ENCODE data around the gene ALS2CL.
"Not testable (repeated sequence)": the region's sequence is repeated elsewhere in the genome, so short reads cannot be mapped to it uniquely, and the experiment has no call there.

The ALS2CL gene

GRCh38 chr3:46693038-46693891 lies at the start of gene ALS2CL:
TSS of gene ALS2CL (minus strand) at chr3:46693679. CDS start at chr3:46689440, 4,239 bp downstream.
- H3K27ac ChIP-seq: peak within 1 kb of the TSS; percentile 59; the same call in 1 of the 2 replicates

GRCh38 chr3:46742992-46743585 lies 49.6 kb upstream of the ALS2CL start:
- TF ChIP-seq, protein P1, sequence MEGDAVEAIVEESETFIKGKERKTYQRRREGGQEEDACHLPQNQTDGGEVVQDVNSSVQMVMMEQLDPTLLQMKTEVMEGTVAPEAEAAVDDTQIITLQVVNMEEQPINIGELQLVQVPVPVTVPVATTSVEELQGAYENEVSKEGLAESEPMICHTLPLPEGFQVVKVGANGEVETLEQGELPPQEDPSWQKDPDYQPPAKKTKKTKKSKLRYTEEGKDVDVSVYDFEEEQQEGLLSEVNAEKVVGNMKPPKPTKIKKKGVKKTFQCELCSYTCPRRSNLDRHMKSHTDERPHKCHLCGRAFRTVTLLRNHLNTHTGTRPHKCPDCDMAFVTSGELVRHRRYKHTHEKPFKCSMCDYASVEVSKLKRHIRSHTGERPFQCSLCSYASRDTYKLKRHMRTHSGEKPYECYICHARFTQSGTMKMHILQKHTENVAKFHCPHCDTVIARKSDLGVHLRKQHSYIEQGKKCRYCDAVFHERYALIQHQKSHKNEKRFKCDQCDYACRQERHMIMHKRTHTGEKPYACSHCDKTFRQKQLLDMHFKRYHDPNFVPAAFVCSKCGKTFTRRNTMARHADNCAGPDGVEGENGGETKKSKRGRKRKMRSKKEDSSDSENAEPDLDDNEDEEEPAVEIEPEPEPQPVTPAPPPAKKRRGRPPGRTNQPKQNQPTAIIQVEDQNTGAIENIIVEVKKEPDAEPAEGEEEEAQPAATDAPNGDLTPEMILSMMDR (conservative IDR thresholded peaks at IDR 0.05): no peak
- H3K27ac ChIP-seq: no peak overlapping the region

More at GRCh38 chr3:46693038-46693891, at the start of gene ALS2CL:
- TF ChIP-seq, protein P1 (conservative IDR thresholded peaks at IDR 0.05): 0 out of 2 replicates have a peak, but pooled peaks have one; percentile 16

DNA sequence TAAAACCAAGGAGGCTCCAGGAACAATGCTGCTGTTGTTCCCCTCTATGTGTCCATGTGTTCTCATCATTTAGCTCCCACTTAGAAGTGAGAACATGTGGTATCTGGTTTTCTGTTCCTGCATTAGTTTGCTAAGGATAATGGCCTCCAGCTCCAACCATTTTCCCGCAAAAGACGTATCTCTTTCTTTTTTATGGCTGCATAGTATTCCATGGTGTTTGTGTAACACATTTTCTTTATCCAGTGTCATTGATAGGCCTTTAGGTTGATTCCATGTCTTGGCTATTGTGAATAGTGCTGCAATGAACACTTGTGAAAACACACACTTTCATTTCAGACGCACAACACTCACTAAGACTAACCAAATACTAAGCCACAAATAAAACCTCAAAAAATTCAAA lies 46.1 kb upstream of the ALS2CL start:
- not testable (repeated sequence) for H3K27ac ChIP-seq

- TF ChIP-seq, protein P1 (conservative IDR thresholded peaks at IDR 0.05): no peak
These were observed 43.9 kb upstream of the ALS2CL start for GRCh38 chr3:46737329-46737731.

DNA sequence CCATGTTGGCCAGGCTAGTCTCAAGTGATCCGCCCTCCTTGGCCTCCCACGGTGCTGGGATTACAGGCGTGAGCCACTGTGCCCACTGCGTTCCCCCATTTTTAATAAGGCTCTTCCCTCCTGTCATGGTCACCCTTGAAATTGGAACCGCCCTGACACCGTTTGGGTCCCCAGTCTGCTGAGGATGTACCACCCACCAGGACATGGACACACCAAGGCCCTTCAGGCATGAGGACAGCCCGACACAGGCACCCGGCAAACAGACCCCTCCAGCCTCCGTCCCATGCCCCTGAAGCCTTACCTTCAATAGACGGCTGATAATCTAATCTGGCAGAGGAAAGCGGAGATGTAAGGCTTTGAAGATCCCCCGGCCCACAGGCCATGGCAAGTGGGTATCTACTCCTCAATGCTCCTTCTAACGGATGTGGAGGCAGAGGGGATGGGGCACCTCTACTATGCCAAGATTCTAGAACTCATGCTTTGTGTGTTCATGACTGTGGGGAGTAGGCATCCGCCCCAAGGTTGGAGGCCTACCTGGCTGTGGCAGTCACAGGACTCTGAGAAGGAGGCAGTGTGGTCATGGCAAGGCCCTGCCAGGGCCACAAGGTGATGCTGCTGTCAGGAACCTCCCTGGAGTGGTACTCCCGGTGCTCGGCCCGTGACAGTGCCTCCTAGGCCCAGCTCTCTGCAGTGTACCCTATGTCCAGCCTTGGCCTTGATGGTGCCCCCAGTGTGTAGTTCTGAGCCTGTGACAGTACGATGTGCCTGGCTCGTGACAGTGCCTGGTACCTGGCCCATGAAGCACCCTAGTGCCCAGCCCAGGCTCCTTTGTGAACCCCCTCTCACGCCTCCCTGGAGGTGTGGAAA lies 42.8 kb upstream of the ALS2CL start:
- TF ChIP-seq, protein P1 (conservative IDR thresholded peaks at IDR 0.05): no peak
- no peak overlapping the region for H3K27ac ChIP-seq

More at GRCh38 chr3:46737329-46737731, 43.9 kb upstream of the ALS2CL start:
- peak overlapping the region; percentile 43 for H3K27ac ChIP-seq

DNA sequence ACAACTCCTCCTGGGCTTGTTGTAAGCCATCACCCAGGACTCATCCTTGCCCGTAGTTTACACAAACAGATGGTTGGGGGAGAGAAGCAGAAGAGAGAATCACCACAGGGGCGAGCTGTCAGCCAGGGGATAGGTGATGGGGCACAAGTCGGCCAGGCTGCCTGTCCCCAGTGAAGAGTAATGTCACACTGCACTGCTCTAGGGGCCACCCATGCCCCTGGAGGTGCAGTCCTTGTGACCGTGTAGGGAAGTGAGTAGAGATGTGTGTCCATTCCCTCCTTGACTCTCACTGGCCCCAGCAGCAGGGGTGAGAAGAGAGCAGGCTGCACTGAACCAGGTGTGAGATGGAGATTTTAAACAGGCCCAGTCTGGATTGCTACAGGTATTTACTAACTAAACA lies 41.3 kb upstream of the ALS2CL start:
- no peak overlapping the region for H3K27ac ChIP-seq
- TF ChIP-seq, protein P1 (conservative IDR thresholded peaks at IDR 0.05): no peak

GRCh38 chr3:46733026-46733800 lies 39.7 kb upstream of the ALS2CL start:
- no peak overlapping the region for H3K27ac ChIP-seq
- TF ChIP-seq, protein P1 (conservative IDR thresholded peaks at IDR 0.05): no peak

Measured in VCaP (cell line).